Measurements from ENCODE around the gene PDF. TPM values are rescaled to one million over a fixed set of nuclear protein-coding genes. Genes with fewer than 3 reads are reported as not detected.

Gene PDF
- total and polyA plus RNA-seq, 2 donors (not counting 3 experiments of a cell fraction or from before 2014, with no cell fraction given), result 13.1 to 16.7 TPM

DNA sequence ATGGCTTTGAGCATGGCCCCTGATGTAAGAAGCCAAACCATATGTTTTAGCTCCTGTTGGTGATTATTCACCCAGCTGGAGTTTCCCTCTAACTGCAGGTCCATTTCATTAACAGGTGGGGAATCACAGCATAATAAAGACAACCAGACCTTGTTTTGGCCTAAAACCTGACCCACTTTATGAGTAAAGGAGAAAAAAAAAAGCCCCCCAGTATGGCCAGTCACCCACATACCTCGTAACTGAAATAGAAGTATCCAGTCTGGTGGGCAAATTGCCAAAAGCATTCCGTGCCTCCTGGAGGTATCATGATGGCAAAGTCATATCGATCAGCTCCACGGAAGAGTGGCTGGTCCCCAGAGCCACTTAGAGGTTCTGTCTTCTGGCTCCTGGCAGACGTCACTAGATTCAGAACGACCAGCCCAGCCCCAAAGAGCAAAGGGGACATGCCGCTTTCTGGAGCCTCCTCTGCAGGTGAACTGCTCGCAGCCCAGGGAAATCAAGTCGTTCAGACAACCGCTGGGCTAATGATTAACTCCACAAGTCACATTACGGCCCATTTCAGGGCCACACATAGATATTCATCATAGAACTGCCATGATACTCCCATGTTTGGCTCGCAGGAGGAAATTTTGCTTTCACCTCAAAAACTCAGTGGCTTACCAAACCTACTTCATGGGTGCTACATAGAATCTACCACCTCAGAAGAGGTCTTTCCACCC lies 21.1 kb upstream of the PDF start, which contains the start of gene TMED6:
TMED6 (minus strand) TSS at position 478 of the 719 bp plus-strand sequence; CDS start at position 445, 33 bp downstream.
- H3K9me1 ChIP-seq (replicated peaks; ENCODE audit: control insufficient read depth, extremely low read depth, insufficient read depth, low read length), result no peaks in the 10 kb centered on the region
- no peak within 1 kb of the TSS for H3K4me2 ChIP-seq (ENCODE audit: insufficient read depth, low read length)
- CTCF ChIA-PET, result no interaction called here
- dilution Hi-C loops (cut with MboI; ENCODE audit: extremely low pct_ligation_motif_present, low sequenced_read_pairs) (no loop called here), intact Hi-C loops (cut with micrococcal nuclease) (no loop called here)
- H3K9ac ChIP-seq (replicated peaks; ENCODE audit: extremely low read depth, insufficient read depth, low read length), result no peak within 1 kb of the TSS
- H3K27ac ChIP-seq (ENCODE audit: insufficient read depth, low read depth, low read length), result no peak within 1 kb of the TSS
- H3K36me3 ChIP-seq (ENCODE audit: control insufficient read depth in 2 of 2, extremely low read depth in 1 of 2, insufficient read depth in 2 of 2, low read length in 2 of 2), result peaks cover 0 to 10% of the 10 kb centered on the region in 2 experiments
- TF ChIP-seq FOS (IDR thresholded peaks at IDR 0.05; ENCODE audit: borderline replicate concordance, insufficient read depth, low read length), result no peak
- no peak for TF ChIP-seq JUN (IDR thresholded peaks at IDR 0.05; ENCODE audit: borderline replicate concordance, insufficient read depth, insufficient read length, low read depth)
- TF ChIP-seq MYC (IDR thresholded peaks at IDR 0.05; ENCODE audit: low read depth, low read length), result no peak
- no peak for TF ChIP-seq EZH2 (IDR thresholded peaks at IDR 0.05; ENCODE audit: borderline replicate concordance, low read depth, low read length, severe bottlenecking)
- no peak for TF ChIP-seq GATA2 (IDR thresholded peaks at IDR 0.05; ENCODE audit: insufficient read depth, insufficient read length, low read depth, low read length)
- TF ChIP-seq, protein P1, sequence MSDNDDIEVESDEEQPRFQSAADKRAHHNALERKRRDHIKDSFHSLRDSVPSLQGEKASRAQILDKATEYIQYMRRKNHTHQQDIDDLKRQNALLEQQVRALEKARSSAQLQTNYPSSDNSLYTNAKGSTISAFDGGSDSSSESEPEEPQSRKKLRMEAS (IDR thresholded peaks at IDR 0.05; ENCODE audit: insufficient read depth, insufficient read length), result no peak
- H3K4me3 ChIP-seq (replicated peaks in 1 of 3; ENCODE audit: insufficient read depth in 1 of 3, low read depth in 1 of 3, low read length in 3 of 3), result no peak within 1 kb of the TSS
- no peaks in the 10 kb centered on the region for H4K20me1 ChIP-seq (replicated peaks; ENCODE audit: control insufficient read depth, extremely low read depth, insufficient read depth, low read length)
- POLR2A ChIA-PET, result interaction anchor here (0.6 kb wide), 1 partner anchor 94 kb away, joined by 10 read pairs; no protein-coding TSS in a partner anchor
- BruUV-seq (replicated peaks), result no TSS peak
- no peaks in the 10 kb centered on the region for H3K79me2 ChIP-seq (ENCODE audit: control insufficient read depth, insufficient read depth, low read length)
- no peak within 1 kb of the TSS for H2AFZ ChIP-seq (ENCODE audit: low read depth, low read length)
- no peaks in the 10 kb centered on the region for H3K4me1 ChIP-seq (ENCODE audit: control insufficient read depth, extremely low read depth, insufficient read depth, low read length)
- no peaks in the 10 kb centered on the region for H3K9me3 ChIP-seq (replicated peaks; ENCODE audit: control insufficient read depth, insufficient read depth, low read length)
- no peak for DNase-seq (ENCODE audit: low read depth, low spot score)
- no peak for FAIRE-seq
- no peaks in the 10 kb centered on the region for H3K27me3 ChIP-seq (ENCODE audit: control insufficient read depth in 2 of 2, insufficient read depth in 2 of 2, low read length in 2 of 2)
